ENCODE data around the gene UBL5. TPM values are rescaled to one million over a fixed set of nuclear protein-coding genes. Genes with fewer than 3 reads are reported as not detected.

The UBL5 gene
- total RNA-seq, 2 donors from 2014 or later, result 415 to 506 TPM

GRCh38 chr19:9806803-9807202 is 20.9 kb upstream of the UBL5 start:
- WGBS, 2 experiments (ENCODE audit: insufficient coverage in 1 of 2, insufficient read length in 1 of 2), result 80 to 90% methylated on average over 1 to 3 of the region's 3 CpGs
- H3K4me1 Mint-ChIP-seq, result no peaks in the 10 kb centered on the region
- Histone ChIP-seq H3K9me3 (ENCODE audit: control insufficient read depth, low read length) (no peaks in the 10 kb centered on the region), H3K4me3 (ENCODE audit: low read length) (no peak overlapping the region), H3K36me3 (ENCODE audit: control insufficient read depth, insufficient read depth, low read length) (peaks cover 46% of the 10 kb centered on the region), H3K27me3 (ENCODE audit: control insufficient read depth, insufficient read depth, low read length, poor library complexity, severe bottlenecking) (no peaks in the 10 kb centered on the region), H3K27ac (ENCODE audit: low read depth, low read length) (no peak overlapping the region), H3K9ac (ENCODE audit: extremely low read depth, low read length, poor library complexity, severe bottlenecking) (no peak overlapping the region), H3K4me1 (ENCODE audit: control insufficient read depth, insufficient read depth, low read length) (no peaks in the 10 kb centered on the region)
- TF ChIP-seq CTCF (conservative IDR thresholded peaks at IDR 0.05), result no peak
- H3K4me3 Mint-ChIP-seq, result no peak overlapping the region
- H3K27ac Mint-ChIP-seq, result no peak overlapping the region
- H3K36me3 Mint-ChIP-seq (ENCODE audit: low read depth), result peaks cover 54% of the 10 kb centered on the region
- peaks cover 2% of the 10 kb centered on the region for H3K9me3 Mint-ChIP-seq
- H3K27me3 Mint-ChIP-seq (ENCODE audit: insufficient read depth), result no peaks in the 10 kb centered on the region
- no peak for DNase-seq

DNA sequence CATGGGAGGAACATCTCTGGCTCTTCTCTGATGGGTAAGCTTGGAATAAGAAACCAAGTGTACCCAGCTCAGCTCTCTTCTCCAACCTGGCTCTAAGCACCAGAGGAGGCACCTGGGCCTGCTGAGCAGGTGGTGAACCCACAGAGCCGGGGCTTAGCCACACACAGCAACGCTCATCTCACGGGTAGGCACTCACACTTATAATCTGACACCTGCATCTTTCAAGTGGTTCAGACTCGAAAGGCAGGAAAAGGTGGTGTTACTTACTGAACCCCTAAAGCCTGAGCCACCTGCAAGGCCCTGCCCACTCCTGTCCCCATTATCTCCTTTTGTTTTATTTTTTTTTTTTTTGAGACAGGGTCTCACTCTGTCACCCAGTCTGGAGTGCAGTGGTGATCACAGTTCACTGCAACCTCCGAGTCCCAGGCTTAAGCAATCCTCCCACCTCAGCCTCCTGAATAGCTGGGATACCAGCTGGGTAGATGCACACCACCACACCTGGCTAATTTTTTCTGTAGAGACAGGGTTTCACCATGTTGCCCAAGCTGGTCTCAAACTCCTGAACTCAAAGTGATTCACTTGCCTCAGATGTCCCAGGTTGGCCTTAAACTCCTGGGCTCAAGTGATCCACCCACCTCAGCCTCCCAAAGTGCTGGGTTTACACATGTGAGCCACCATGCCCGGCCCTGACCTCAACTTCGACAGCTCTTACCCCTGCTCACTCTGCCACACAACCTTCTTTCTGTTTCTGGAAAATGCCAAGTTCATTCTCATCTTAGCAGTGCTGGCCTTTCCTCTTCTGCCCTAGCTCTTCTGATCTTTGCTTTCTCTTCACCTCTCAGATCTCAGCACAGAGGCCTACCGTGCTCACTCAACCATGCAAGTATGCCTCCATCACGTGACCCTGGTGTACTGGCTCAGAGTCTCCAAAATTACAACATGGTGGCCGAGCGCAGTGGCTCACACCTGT is 18.6 kb upstream of the UBL5 start:
- Histone ChIP-seq H3K27me3 (ENCODE audit: control insufficient read depth, insufficient read depth, low read length, poor library complexity, severe bottlenecking) (no peaks in the 10 kb centered on the region), H3K9ac (ENCODE audit: extremely low read depth, low read length, poor library complexity, severe bottlenecking) (no peak overlapping the region), H3K27ac (ENCODE audit: low read depth, low read length) (no peak overlapping the region), H3K4me1 (ENCODE audit: control insufficient read depth, insufficient read depth, low read length) (no peaks in the 10 kb centered on the region), H3K4me3 (ENCODE audit: low read length) (no peak overlapping the region), H3K36me3 (ENCODE audit: control insufficient read depth, insufficient read depth, low read length) (peaks cover 53% of the 10 kb centered on the region), H3K9me3 (ENCODE audit: control insufficient read depth, low read length) (no peaks in the 10 kb centered on the region)
- Mint-ChIP-seq H3K9me3 (peaks cover 3% of the 10 kb centered on the region), H3K4me1 (no peaks in the 10 kb centered on the region), H3K36me3 (ENCODE audit: low read depth) (peaks cover 49% of the 10 kb centered on the region), H3K27ac (no peak overlapping the region), H3K27me3 (ENCODE audit: insufficient read depth) (no peaks in the 10 kb centered on the region), H3K4me3 (no peak overlapping the region)
- DNase-seq, result no peak
- no peak for TF ChIP-seq CTCF (conservative IDR thresholded peaks at IDR 0.05)
- WGBS, 2 experiments (ENCODE audit: insufficient coverage in 1 of 2, insufficient read length in 1 of 2), result 93 to 96% methylated on average over 9 to 11 of the region's 11 CpGs

DNA sequence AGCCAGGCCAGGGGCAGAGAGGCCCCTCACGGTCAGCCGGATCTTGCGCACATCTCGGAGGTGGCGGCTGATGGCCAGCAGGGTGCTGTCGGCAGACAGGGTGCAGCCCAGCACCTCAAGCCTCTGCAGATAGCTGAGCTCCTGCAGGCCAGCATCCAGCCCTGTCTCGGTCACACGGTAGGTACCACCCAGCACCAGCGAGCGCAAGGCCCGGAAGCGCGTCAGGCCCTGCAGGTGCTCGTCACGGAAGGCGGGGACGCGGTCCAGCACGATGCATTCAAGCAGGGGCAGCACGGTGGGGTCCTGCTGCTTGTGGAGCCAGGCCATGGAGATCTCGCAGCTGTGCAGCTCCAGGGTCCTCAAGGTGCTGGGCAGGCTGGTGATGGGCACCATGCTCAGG is 16.6 kb upstream of the UBL5 start:
- H3K9me3 Mint-ChIP-seq, result peaks cover 19% of the 10 kb centered on the region
- H3K4me3 ChIP-seq (ENCODE audit: low read length), result no peak overlapping the region
- no peaks in the 10 kb centered on the region for H3K4me1 ChIP-seq (ENCODE audit: control insufficient read depth, insufficient read depth, low read length)
- peaks cover 6% of the 10 kb centered on the region for H3K9me3 ChIP-seq (ENCODE audit: control insufficient read depth, low read length)
- no peak overlapping the region for H3K9ac ChIP-seq (ENCODE audit: extremely low read depth, low read length, poor library complexity, severe bottlenecking)
- H3K27me3 ChIP-seq (ENCODE audit: control insufficient read depth, insufficient read depth, low read length, poor library complexity, severe bottlenecking), result no peaks in the 10 kb centered on the region
- 96 to 99% methylated on average over 12 to 21 of the region's 21 CpGs for WGBS, 2 experiments (ENCODE audit: insufficient coverage in 1 of 2, insufficient read length in 1 of 2)
- H3K27ac Mint-ChIP-seq, result no peak overlapping the region
- no peak for TF ChIP-seq CTCF (conservative IDR thresholded peaks at IDR 0.05)
- H3K4me1 Mint-ChIP-seq, result no peaks in the 10 kb centered on the region
- no peaks in the 10 kb centered on the region for H3K27me3 Mint-ChIP-seq (ENCODE audit: insufficient read depth)
- no peak overlapping the region for H3K4me3 Mint-ChIP-seq
- H3K27ac ChIP-seq (ENCODE audit: low read depth, low read length), result no peak overlapping the region
- DNase-seq, result no peak
- peaks cover 58% of the 10 kb centered on the region for H3K36me3 ChIP-seq (ENCODE audit: control insufficient read depth, insufficient read depth, low read length)
- H3K36me3 Mint-ChIP-seq (ENCODE audit: low read depth), result peaks cover 57% of the 10 kb centered on the region
